GM23338 (cell line): ENCODE results near the gene CHST12. TPM values are rescaled to one million over a fixed set of nuclear protein-coding genes. Genes with fewer than 3 reads are reported as not detected.

Experiments
- ATAC-seq: fragments of 200-7000 bp; cut with Tn5 transposase; 3 replicates; pipeline ENCODE4 v1.9.1; 2020
- DNase-seq: peaks from one replicate; pipeline ENCODE4 v3.0.0-alpha.2; 2015; ENCODE audit warnings: low spot score
- H2AFZ ChIP-seq: fragments of 200-600 bp; sonication (generic); 2 replicates; pipeline ENCODE4 v1.8.0; 2016; ENCODE audit warnings: antibody characterized with exemption, mild to moderate bottlenecking, moderate library complexity
- H3F3A ChIP-seq: fragments of 200-600 bp; sonication (generic); replicated peaks from 2 replicates; pipeline ENCODE4 v1.8.0; 2017; ENCODE audit warnings: antibody characterized with exemption, mixed run types, low read depth
- H3K27ac ChIP-seq: fragments of 200-600 bp; sonication (generic); 2 replicates; pipeline ENCODE4 v1.6.1; 2016; ENCODE audit warnings: low read depth
- H3K27me3 ChIP-seq: fragments of 200-600 bp; sonication (generic); 2 replicates; pipeline ENCODE4 v1.8.0; 2016; ENCODE audit warnings: mild to moderate bottlenecking, mixed run types, moderate library complexity; ENCODE audit not compliant: insufficient read depth
- H3K36me3 ChIP-seq: fragments of 200-600 bp; sonication (generic); 2 replicates; pipeline ENCODE4 v1.8.0; 2016; ENCODE audit warnings: mild to moderate bottlenecking; ENCODE audit not compliant: insufficient read depth
- H3K4me1 ChIP-seq: fragments of 200-600 bp; sonication (generic); 2 replicates; pipeline ENCODE4 v1.8.0; 2016; ENCODE audit warnings: mild to moderate bottlenecking, moderate library complexity; ENCODE audit not compliant: insufficient read depth
- H3K4me2 ChIP-seq: fragments of 200-600 bp; sonication (generic); 2 replicates; pipeline ENCODE4 v1.7.1; 2017; ENCODE audit warnings: mixed run types
- H3K4me3 ChIP-seq: fragments of 200-600 bp; sonication (generic); 2 replicates; pipeline ENCODE4 v1.6.1; 2016; ENCODE audit warnings: mixed run types
- H3K79me2 ChIP-seq: fragments of 200-600 bp; sonication (generic); replicated peaks from 2 replicates; pipeline ENCODE4 v1.8.0; 2017; ENCODE audit warnings: mild to moderate bottlenecking; ENCODE audit not compliant: insufficient read depth
- H3K9me2 ChIP-seq: fragments of 200-600 bp; sonication (generic); 2 replicates; pipeline ENCODE4 v1.8.0; 2017; ENCODE audit not compliant: insufficient read depth
- H4K20me1 ChIP-seq: fragments of 200-600 bp; sonication (generic); replicated peaks from 2 replicates; pipeline ENCODE4 v1.8.0; 2017; ENCODE audit warnings: mild to moderate bottlenecking; ENCODE audit not compliant: insufficient read depth
- H3K27ac Mint-ChIP-seq: 2 replicates; pipeline ENCODE4 v1.8.0; 2020; ENCODE audit warnings: inconsistent platforms, mild to moderate bottlenecking, moderate library complexity, mixed read lengths
- H3K27me3 Mint-ChIP-seq: 3 replicates; pipeline ENCODE4 v1.8.0; 2022; ENCODE audit warnings: low read depth, mild to moderate bottlenecking, moderate library complexity, mixed read lengths, inconsistent platforms; ENCODE audit not compliant: insufficient read depth, poor library complexity
- H3K36me3 Mint-ChIP-seq: 3 replicates; pipeline ENCODE4 v1.8.0; 2021; ENCODE audit warnings: low read depth, mild to moderate bottlenecking, inconsistent platforms, moderate library complexity, mixed read lengths
- H3K4me1 Mint-ChIP-seq: 3 replicates; pipeline ENCODE4 v1.8.0; 2020; ENCODE audit warnings: mild to moderate bottlenecking, inconsistent platforms, mixed read lengths
- H3K4me3 Mint-ChIP-seq: 3 replicates; pipeline ENCODE4 v1.8.0; 2021; ENCODE audit warnings: moderate library complexity, mild to moderate bottlenecking, inconsistent platforms, mixed read lengths
- H3K9me3 Mint-ChIP-seq: 3 replicates; pipeline ENCODE4 v1.8.0; 2020; ENCODE audit warnings: moderate library complexity, mild to moderate bottlenecking, inconsistent platforms, mixed read lengths
- ETS1 ChIP-seq: IDR thresholded peaks from 2 replicates; pipeline ENCODE4 v1.6.1; 2016; ENCODE audit warnings: antibody characterized with exemption
- EZH2phosphoT487 ChIP-seq: fragments of 200-600 bp; sonication (generic); IDR thresholded peaks from one replicate; pipeline ENCODE4 v1.8.1; 2018; ENCODE audit warnings: antibody characterized with exemption; ENCODE audit not compliant: unreplicated experiment
- JUNB ChIP-seq: IDR thresholded peaks from one replicate; pipeline ENCODE4 v1.6.1; 2016; ENCODE audit warnings: antibody characterized with exemption; ENCODE audit not compliant: unreplicated experiment
- NANOG ChIP-seq: IDR thresholded peaks from 2 replicates; pipeline ENCODE4 v1.6.1; 2016; ENCODE audit warnings: antibody characterized with exemption, borderline replicate concordance
- POLR2AphosphoS5 ChIP-seq: IDR thresholded peaks from 2 replicates; pipeline ENCODE4 v1.6.1; 2016; ENCODE audit warnings: antibody characterized with exemption, low read depth
- REST ChIP-seq: IDR thresholded peaks from one replicate; pipeline ENCODE4 v1.6.1; 2018; ENCODE audit warnings: antibody characterized with exemption; ENCODE audit not compliant: unreplicated experiment
- ZNF114 ChIP-seq: fragments of 250-450 bp; sonication (Bioruptor Pico); IDR thresholded peaks from 2 replicates; pipeline ENCODE4 v1.5.0; 2020; ENCODE audit warnings: mild to moderate bottlenecking, moderate library complexity
- ZNF331 ChIP-seq: fragments of 250-450 bp; sonication (Bioruptor Pico); IDR thresholded peaks from 2 replicates; pipeline ENCODE4 v1.5.0; 2020; ENCODE audit warnings: low read depth, mild to moderate bottlenecking, moderate library complexity
- ZNF462 ChIP-seq: fragments of 250-450 bp; sonication (Bioruptor Pico); IDR thresholded peaks from 2 replicates; pipeline ENCODE4 v1.5.0; 2020; ENCODE audit warnings: mild to moderate bottlenecking, moderate library complexity
- polyA plus RNA-seq: library from polyadenylated mRNA; unstranded; fragments of >200 nt; fragmentation: Nextera tagmentation; extraction: Ambion mirVana; gene quantifications from 2 replicates; pipeline ENCODE4 v1.2.1, GENCODE V29; 2016
- total RNA-seq: library from RNA; depleted of rRNA; stranded (reverse); fragments of >200 nt; shearing (Covaris generic); gene quantifications from 2 replicates; pipeline ENCODE4 v1.2.3, GENCODE V29; 2014

Gene CHST12
- total and polyA plus RNA-seq, 2 experiments from 2014 or later: 10.1 to 14.6 TPM

- Histone ChIP-seq H3F3A (peaks cover 16% of the 10 kb centered on the region), H3K4me1 (no peaks in the 10 kb centered on the region), H3K9me2 (no peaks in the 10 kb centered on the region), H3K4me3 (no peak overlapping the region), H3K27ac (0 out of 2 replicates have a peak overlapping the region, but pooled peaks have one; percentile 72), H3K27me3 (no peaks in the 10 kb centered on the region), H3K4me2 (no peak overlapping the region), H2AFZ (no peak overlapping the region), H3K79me2 (no peaks in the 10 kb centered on the region; the same call in 1 of the 2 replicates), H3K36me3 (peaks cover 19% of the 10 kb centered on the region), H4K20me1 (peaks cover 10% of the 10 kb centered on the region; the same call in 1 of the 2 replicates)
- TF ChIP-seq REST: no peak
- TF ChIP-seq POLR2AphosphoS5: no peak
- TF ChIP-seq JUNB: no peak
- TF ChIP-seq ZNF462 (CRISPR knock-in tag): no peak
- TF ChIP-seq ETS1: no peak
- no peak for TF ChIP-seq ZNF114
- no peak for TF ChIP-seq EZH2phosphoT487
- no peak for TF ChIP-seq ZNF331 (CRISPR knock-in tag)
- no peak for TF ChIP-seq NANOG
- Mint-ChIP-seq H3K4me1 (peaks cover 3% of the 10 kb centered on the region; the same call in 1 of the 3 replicates), H3K9me3 (no peaks in the 10 kb centered on the region), H3K27ac (no peak overlapping the region), H3K4me3 (no peak overlapping the region), H3K36me3 (peaks cover 35% of the 10 kb centered on the region), H3K27me3 (peaks cover 31% of the 10 kb centered on the region)
- DNase-seq (no peak), ATAC-seq (peak; percentile 17)
Measured at GRCh38 chr7:2383543-2384274, 19.7 kb upstream of the CHST12 start.
